Measurements from ENCODE around the gene MAST4.

MAST4 gene

GRCh38 chr5:66856041-66856805 lies 260.0 kb downstream of the MAST4 start:
- H3K4me3 ChIP-seq (ENCODE audit: control insufficient read depth, low read depth, low read length), result no peak overlapping the region
- TF ChIP-seq, protein P1, sequence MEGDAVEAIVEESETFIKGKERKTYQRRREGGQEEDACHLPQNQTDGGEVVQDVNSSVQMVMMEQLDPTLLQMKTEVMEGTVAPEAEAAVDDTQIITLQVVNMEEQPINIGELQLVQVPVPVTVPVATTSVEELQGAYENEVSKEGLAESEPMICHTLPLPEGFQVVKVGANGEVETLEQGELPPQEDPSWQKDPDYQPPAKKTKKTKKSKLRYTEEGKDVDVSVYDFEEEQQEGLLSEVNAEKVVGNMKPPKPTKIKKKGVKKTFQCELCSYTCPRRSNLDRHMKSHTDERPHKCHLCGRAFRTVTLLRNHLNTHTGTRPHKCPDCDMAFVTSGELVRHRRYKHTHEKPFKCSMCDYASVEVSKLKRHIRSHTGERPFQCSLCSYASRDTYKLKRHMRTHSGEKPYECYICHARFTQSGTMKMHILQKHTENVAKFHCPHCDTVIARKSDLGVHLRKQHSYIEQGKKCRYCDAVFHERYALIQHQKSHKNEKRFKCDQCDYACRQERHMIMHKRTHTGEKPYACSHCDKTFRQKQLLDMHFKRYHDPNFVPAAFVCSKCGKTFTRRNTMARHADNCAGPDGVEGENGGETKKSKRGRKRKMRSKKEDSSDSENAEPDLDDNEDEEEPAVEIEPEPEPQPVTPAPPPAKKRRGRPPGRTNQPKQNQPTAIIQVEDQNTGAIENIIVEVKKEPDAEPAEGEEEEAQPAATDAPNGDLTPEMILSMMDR (conservative IDR thresholded peaks at IDR 0.05; ENCODE audit: control insufficient read depth, insufficient read depth, low read depth, low read length), result no peak
- DNase-seq (ENCODE audit: low read depth), result no peak

DNA sequence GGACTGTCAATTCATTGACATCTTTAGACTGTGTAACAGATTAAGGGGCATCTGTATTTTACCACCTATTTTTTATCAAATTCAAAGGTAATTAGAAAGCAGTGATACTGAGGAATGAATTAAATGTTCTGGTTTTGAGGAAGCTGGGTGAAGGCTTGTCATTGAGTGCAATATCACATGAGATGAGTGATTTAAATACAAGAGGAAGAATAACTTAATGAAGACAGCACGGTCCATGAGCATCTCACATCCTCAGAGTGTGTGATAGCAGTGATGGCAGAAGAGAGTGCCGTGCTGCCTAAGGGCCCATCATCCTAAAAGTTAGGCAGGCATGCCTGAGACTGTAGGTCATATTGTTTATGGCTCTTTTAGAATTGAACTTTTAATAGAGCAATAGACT lies 263.3 kb downstream of the MAST4 start:
- DNase-seq (ENCODE audit: low read depth), result no peak
- TF ChIP-seq, protein P1 (conservative IDR thresholded peaks at IDR 0.05; ENCODE audit: control insufficient read depth, insufficient read depth, low read depth, low read length), result no peak
- no peak overlapping the region for H3K4me3 ChIP-seq (ENCODE audit: control insufficient read depth, low read depth, low read length)

- TF ChIP-seq, protein P1 (conservative IDR thresholded peaks at IDR 0.05; ENCODE audit: control insufficient read depth, insufficient read depth, low read depth, low read length), result no peak
- no peak overlapping the region for H3K4me3 ChIP-seq (ENCODE audit: control insufficient read depth, low read depth, low read length)
- peak; percentile 27 for DNase-seq (ENCODE audit: low read depth)
Observed at GRCh38 chr5:66860199-66860975, 264.2 kb downstream of the MAST4 start.

GRCh38 chr5:66861402-66861801 lies 265.2 kb downstream of the MAST4 start:
- no peak for DNase-seq (ENCODE audit: low read depth)
- H3K4me3 ChIP-seq (ENCODE audit: control insufficient read depth, low read depth, low read length), result no peak overlapping the region
- TF ChIP-seq, protein P1 (conservative IDR thresholded peaks at IDR 0.05; ENCODE audit: control insufficient read depth, insufficient read depth, low read depth, low read length), result no peak

GRCh38 chr5:66862020-66862419 lies 265.8 kb downstream of the MAST4 start:
- H3K4me3 ChIP-seq (ENCODE audit: control insufficient read depth, low read depth, low read length), result no peak overlapping the region
- no peak for DNase-seq (ENCODE audit: low read depth)
- TF ChIP-seq, protein P1 (conservative IDR thresholded peaks at IDR 0.05; ENCODE audit: control insufficient read depth, insufficient read depth, low read depth, low read length), result no peak

DNA sequence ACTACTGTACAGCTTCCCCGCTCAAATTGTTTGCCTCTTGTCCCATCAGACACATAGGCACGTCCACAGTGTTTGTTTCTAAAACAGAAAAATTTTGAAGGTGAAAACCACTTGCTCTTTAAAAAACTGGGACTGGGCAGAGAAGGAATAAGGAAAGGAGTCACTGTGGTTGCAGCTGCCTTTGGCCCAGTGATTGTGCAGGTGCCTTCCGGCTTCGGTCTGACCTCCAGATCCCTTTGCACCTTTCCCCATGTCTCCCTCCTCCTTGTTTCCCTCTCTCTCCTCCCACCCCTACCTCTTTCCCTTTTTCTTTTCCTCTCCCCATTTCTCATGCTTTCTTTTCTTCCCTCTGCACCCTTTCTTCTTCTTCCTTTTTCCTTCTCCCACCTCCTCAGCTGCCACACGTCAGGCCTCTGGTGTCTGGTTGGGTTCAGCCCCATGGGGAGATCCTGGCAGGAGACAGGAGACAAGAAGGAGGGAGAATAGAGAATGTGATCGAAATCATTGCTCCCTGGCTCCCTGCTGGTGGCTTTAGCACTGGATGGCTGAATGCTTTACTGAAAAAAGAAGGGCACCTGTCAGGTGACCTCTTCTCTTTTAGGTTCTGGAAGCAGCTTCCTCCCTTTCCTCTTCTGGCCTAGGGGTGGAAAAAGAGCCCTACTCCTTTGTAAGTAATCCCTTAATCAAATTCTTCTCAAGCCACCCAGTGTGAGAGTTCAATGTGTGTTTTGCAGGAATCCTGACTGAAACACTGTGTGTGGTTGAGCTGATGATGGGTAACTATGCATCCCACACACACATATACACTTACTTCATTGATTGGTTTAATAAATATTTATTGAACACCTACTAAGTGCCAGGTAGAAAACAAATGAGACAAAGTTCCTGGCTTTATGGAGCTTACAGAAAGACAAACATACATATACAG lies 267.3 kb downstream of the MAST4 start:
- TF ChIP-seq, protein P1 (conservative IDR thresholded peaks at IDR 0.05; ENCODE audit: control insufficient read depth, insufficient read depth, low read depth, low read length), result no peak
- no peak for DNase-seq (ENCODE audit: low read depth)
- H3K4me3 ChIP-seq (ENCODE audit: control insufficient read depth, low read depth, low read length), result no peak overlapping the region
